Measurements from ENCODE around the gene KCNJ5. TPM values are rescaled to one million over a fixed set of nuclear protein-coding genes. Genes with fewer than 3 reads are reported as not detected.

Gene KCNJ5
- total and polyA plus RNA-seq, 10 of the 15 experiments (the other 5 are each of a cell fraction or from before 2014, with no cell fraction given), result 0.03 TPM; not detected in 8

DNA sequence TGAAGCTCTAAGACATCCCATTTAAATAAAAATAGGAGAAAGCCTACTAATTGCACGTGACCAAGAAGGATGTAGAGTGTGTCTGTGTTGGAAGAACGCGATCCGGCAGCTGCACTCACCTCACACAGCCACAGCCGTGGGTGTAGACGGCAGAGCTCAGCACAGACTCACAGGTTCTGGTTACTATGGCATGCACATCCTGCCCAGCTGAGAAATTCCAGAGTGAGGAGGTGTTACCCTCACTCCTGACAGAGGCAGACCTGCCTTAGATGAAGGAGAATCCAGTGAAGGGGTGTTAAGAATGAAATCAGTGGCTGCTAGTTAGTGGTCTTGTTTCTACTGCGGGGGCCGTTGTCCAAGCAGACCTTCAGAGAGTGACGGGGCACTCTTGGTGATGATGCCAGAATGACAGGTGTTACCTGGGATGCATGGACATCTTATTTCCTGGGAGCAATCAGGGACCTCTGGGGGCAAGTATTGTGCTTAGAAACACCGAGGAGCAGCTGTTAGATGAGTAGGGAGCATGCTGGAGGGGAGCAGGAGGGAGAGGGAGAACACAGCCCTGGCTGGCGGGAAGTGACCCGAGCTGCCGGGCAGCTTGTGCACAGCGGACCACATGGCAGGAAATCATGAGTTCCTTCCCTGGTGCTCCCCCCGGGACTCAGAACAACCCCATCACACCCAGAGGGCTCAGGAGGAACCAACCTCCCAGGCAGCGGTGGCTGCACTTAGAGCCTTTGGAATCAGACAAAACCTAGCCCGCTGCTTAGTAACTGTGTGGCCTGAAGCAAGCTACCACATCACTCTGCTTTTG lies 12.3 kb downstream of the KCNJ5 start:
- Histone ChIP-seq H3K9me3 (replicated peaks; ENCODE audit: control insufficient read depth, insufficient read depth, low read length) (no peaks in the 10 kb centered on the region; the same call in 2 of the 3 replicates), H3K4me3 (no peak overlapping the region), H3K9ac (ENCODE audit: control insufficient read depth, insufficient read depth, low read length) (no peak overlapping the region), H2AFZ (ENCODE audit: control insufficient read depth, low read depth, low read length) (no peak overlapping the region), H3K27me3 (replicated peaks in 1 of 2; ENCODE audit: control insufficient read depth in 2 of 2, insufficient read depth in 2 of 2, low read length in 1 of 2) (peaks cover 0 to 9% of the 10 kb centered on the region in 2 experiments; a peak in 1 of 4 replicates), H3K27ac (ENCODE audit: control insufficient read depth, insufficient read depth) (no peak overlapping the region), H4K20me1 (ENCODE audit: control insufficient read depth, insufficient read depth) (no peaks in the 10 kb centered on the region), H3K36me3 (ENCODE audit: control insufficient read depth in 2 of 2, insufficient read depth in 2 of 2, low read length in 1 of 2) (no peaks in the 10 kb centered on the region), H3K4me2 (ENCODE audit: control insufficient read depth, insufficient read depth) (no peak overlapping the region), H3K4me1 (ENCODE audit: control insufficient read depth, insufficient read depth, low read length) (no peaks in the 10 kb centered on the region), H3K79me2 (ENCODE audit: control insufficient read depth, insufficient read depth, low read length) (no peaks in the 10 kb centered on the region)
- intact Hi-C loops (cut with micrococcal nuclease; ENCODE audit: unreplicated experiment), result no loop called here
- WGBS (ENCODE audit: insufficient coverage, insufficient replicate concordance, low lambda C conversion rate, missing lambda C conversion rate), result 40% methylated on average over 17 of the region's 17 CpGs
- BruUV-seq (replicated peaks), result no TSS peak
- ChIA-PET POLR2A (interaction anchor here (0.6 kb wide), 1 partner anchor 22 kb away, joined by 4 read pairs; no protein-coding TSS in a partner anchor), RAD21 (ENCODE audit: unreplicated experiment) (interaction anchor here (1.4 to 1.7 kb wide), 3 partner anchors 17 to 53 kb away, joined by 3 to 4 read pairs (median 4); no protein-coding TSS in a partner anchor), CTCF (interaction anchor here (0.7 to 9.2 kb wide), 4 partner anchors 11 to 1057 kb away, joined by 3 to 74 read pairs (median 12); no protein-coding TSS in a partner anchor), SMC1A (ENCODE audit: uncharacterized antibody, unreplicated experiment) (interaction anchor here (1.5 to 1.9 kb wide), 3 partner anchors 11 to 44 kb away, joined by 4 to 6 read pairs (median 5); no protein-coding TSS in a partner anchor)
- no peak for FAIRE-seq
- no peak for DNase-seq (ENCODE audit: low read depth, low spot score)
- in situ Hi-C loops (cut with MboI), result no loop called here
- no peak for TF ChIP-seq YY1 (IDR thresholded peaks at IDR 0.05; ENCODE audit: low read depth, low read length)
- TF ChIP-seq, protein P1, sequence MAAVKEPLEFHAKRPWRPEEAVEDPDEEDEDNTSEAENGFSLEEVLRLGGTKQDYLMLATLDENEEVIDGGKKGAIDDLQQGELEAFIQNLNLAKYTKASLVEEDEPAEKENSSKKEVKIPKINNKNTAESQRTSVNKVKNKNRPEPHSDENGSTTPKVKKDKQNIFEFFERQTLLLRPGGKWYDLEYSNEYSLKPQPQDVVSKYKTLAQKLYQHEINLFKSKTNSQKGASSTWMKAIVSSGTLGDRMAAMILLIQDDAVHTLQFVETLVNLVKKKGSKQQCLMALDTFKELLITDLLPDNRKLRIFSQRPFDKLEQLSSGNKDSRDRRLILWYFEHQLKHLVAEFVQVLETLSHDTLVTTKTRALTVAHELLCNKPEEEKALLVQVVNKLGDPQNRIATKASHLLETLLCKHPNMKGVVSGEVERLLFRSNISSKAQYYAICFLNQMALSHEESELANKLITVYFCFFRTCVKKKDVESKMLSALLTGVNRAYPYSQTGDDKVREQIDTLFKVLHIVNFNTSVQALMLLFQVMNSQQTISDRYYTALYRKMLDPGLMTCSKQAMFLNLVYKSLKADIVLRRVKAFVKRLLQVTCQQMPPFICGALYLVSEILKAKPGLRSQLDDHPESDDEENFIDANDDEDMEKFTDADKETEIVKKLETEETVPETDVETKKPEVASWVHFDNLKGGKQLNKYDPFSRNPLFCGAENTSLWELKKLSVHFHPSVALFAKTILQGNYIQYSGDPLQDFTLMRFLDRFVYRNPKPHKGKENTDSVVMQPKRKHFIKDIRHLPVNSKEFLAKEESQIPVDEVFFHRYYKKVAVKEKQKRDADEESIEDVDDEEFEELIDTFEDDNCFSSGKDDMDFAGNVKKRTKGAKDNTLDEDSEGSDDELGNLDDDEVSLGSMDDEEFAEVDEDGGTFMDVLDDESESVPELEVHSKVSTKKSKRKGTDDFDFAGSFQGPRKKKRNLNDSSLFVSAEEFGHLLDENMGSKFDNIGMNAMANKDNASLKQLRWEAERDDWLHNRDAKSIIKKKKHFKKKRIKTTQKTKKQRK (IDR thresholded peaks at IDR 0.05; ENCODE audit: low read depth, low read length), result no peak
- TF ChIP-seq BACH1 (IDR thresholded peaks at IDR 0.05; ENCODE audit: borderline replicate concordance), result no peak
- ATAC-seq, result no peak
